IPS-15b (cell line): ENCODE measurements around the gene SRMS.
"Not testable (repeated sequence)": the region's sequence is repeated elsewhere in the genome, so short reads cannot be mapped to it uniquely, and the experiment has no call there.

ENCODE experiments used
- H3K27me3 ChIP-seq: one replicate; pipeline ENCODE4 v1.6.1; 2013; ENCODE audit warnings: low read length; ENCODE audit not compliant: control insufficient read depth, insufficient read depth
- H3K36me3 ChIP-seq: one replicate; pipeline ENCODE4 v1.6.1; 2013; ENCODE audit warnings: low read length; ENCODE audit not compliant: control insufficient read depth, insufficient read depth
- H3K4me1 ChIP-seq: one replicate; pipeline ENCODE4 v1.6.1; 2013; ENCODE audit warnings: mild to moderate bottlenecking, low read length; ENCODE audit not compliant: control insufficient read depth, insufficient read depth
- H3K4me3 ChIP-seq: one replicate; pipeline ENCODE4 v1.5.1; 2013; ENCODE audit warnings: low read depth, low read length
- H3K9ac ChIP-seq: one replicate; pipeline ENCODE4 v1.6.1; 2013; ENCODE audit warnings: low read depth, mild to moderate bottlenecking, low read length
- H3K9me3 ChIP-seq: one replicate; pipeline ENCODE4 v1.6.1; 2013; ENCODE audit warnings: mild to moderate bottlenecking, low read length; ENCODE audit not compliant: control insufficient read depth, insufficient read depth

SRMS gene

DNA sequence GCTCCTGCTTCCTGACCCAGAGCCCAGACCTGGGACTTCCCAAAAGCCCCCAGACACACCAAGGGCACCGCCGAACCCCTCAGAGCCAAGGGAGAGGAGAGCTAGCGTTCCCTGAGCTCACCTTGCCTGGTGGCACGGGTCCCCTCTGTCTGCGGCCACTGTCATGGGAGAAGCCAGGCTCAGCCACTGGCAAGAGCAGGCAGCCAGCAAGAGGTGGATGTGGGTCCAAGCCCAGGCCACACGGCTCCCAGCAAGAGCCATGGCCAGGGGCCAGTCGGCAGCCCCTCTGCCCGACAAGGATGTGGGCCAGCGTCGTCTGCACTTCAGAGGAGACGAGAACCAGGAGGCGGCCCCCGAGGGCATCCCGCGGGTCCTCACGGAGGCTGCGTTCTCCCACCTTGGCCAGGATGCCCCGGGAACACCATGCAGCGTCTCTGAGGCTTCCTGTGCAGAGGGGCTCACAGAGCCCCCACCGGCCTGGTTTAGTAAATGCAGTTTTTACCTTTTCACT is 29.1 kb downstream of the SRMS start:
- no peak overlapping the region for H3K9ac ChIP-seq
- peaks cover 17% of the 10 kb centered on the region for H3K36me3 ChIP-seq

DNA sequence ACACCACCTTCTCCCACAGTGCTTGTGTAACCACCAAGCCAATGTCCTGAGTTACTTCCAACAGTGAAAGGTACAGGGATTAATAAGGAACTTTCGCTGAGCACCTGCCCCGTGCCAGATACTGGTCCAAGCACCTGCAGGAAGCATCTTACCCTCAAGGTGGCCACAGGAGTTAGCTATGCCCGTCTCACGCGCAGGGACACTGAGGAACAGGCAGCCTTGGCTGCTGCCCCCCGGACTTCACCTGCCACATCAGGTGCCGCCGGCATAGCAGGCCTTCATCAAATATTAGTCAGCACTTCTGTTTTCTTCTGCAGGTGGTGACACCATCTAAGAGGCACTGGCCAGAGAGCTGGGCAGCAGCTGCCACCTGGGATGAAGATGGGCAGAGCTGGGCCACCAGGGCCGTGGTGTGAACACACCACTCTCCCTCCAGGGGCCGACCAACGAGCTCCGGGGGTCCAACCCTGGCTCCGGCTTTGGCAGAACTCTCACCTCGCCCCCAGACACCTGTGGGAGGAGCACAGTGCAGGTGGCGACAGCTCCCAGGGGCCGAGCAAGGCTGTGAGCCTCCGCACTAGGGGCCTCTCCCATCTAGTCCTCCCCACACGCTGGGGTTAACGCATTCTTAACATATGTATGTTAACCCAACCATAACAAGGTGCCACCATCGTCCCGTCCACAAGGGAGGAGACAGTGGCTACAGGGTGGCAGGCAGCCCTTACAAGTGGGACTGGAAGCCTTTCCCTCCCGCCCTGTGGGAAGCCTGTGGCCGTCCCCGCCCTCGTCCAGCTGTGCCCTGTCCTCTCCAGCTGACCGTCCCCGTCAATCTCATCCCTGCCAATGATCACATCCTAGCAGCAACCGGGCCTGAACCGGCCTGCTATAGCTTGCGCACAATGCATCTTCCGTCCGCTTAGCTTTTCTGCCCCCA is 29.9 kb downstream of the SRMS start:
- Histone ChIP-seq H3K27me3 (no peaks in the 10 kb centered on the region), H3K9ac (no peak overlapping the region), H3K9me3 (no peaks in the 10 kb centered on the region), H3K4me1 (no peaks in the 10 kb centered on the region), H3K4me3 (no peak overlapping the region), H3K36me3 (peaks cover 12% of the 10 kb centered on the region)

More for the DNA sequence above, 29.1 kb downstream of the SRMS start:
- Histone ChIP-seq H3K4me3 (no peak overlapping the region), H3K27me3 (no peaks in the 10 kb centered on the region), H3K4me1 (no peaks in the 10 kb centered on the region), H3K9me3 (no peaks in the 10 kb centered on the region)

DNA sequence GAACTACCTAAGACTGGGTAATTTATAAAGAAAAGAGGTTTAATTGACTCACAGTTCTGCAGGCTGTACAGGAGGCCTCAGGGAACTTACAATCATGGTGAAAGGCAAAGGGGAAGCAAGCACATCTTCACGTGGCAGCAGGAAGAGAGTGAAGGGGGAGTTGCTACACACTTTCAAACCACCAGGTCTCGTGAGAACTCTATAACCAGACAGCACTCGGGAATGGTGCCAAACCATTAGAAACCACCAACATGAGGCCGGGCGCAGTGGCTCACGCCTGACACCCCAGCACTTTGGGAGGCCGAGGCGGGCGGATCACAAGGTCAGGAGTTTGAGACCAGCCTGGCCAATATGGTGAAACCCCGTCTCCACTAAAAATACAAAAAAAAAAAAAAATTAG is 33.0 kb downstream of the SRMS start:
- not testable (repeated sequence) for H3K27me3 ChIP-seq, H3K9me3 ChIP-seq, H3K4me1 ChIP-seq, H3K4me3 ChIP-seq, H3K36me3 ChIP-seq, H3K9ac ChIP-seq

DNA sequence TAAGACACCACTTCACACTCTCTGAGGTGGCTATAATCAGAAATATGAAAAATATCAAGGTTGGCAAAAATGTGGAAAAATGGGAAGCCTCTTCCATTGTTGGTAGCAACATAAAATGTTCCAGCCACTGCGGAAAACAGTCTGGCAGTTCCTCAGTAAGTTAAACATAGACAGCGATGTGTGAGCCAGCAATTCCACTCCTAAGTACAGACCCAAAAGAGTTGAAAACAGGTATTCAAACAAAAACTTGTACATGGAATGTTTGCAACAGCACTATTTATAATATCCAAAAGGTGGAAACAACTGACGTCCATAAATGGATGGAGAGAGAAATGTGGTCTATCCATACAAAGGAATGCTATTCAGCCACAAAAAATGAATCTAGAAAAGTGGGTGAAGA is 34.3 kb downstream of the SRMS start:
- no peaks in the 10 kb centered on the region for H3K27me3 ChIP-seq
- H3K9me3 ChIP-seq: no peaks in the 10 kb centered on the region
- no peak overlapping the region for H3K9ac ChIP-seq
- H3K4me1 ChIP-seq: no peaks in the 10 kb centered on the region
- no peaks in the 10 kb centered on the region for H3K36me3 ChIP-seq
- no peak overlapping the region for H3K4me3 ChIP-seq

DNA sequence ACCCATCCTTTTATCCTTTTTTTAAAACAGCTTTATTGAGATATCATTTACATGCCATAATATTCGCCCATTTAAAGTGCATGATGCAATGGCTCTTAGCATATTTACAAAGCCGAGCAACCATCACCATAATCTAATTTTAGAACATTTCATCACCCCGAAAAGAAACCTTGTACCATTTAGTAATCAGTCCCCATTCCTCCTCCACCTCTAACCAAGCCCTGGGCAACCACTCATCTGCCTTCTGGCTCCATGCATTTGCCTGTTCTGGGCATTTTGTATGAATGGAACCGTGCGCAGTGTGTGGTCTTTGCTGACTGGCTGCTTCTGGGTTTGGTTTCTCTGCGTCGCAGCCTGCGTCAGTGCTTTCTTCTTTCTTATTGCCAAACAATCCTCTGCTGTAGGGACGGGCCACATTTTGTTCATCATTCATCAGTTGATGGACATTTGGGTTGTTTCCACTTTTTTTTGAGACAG is 38.4 kb downstream of the SRMS start:
- H3K9ac ChIP-seq: no peak overlapping the region
- no peaks in the 10 kb centered on the region for H3K4me1 ChIP-seq
- H3K36me3 ChIP-seq: no peaks in the 10 kb centered on the region
- H3K4me3 ChIP-seq: no peak overlapping the region
- H3K27me3 ChIP-seq: peaks cover 4% of the 10 kb centered on the region
- H3K9me3 ChIP-seq: no peaks in the 10 kb centered on the region

DNA sequence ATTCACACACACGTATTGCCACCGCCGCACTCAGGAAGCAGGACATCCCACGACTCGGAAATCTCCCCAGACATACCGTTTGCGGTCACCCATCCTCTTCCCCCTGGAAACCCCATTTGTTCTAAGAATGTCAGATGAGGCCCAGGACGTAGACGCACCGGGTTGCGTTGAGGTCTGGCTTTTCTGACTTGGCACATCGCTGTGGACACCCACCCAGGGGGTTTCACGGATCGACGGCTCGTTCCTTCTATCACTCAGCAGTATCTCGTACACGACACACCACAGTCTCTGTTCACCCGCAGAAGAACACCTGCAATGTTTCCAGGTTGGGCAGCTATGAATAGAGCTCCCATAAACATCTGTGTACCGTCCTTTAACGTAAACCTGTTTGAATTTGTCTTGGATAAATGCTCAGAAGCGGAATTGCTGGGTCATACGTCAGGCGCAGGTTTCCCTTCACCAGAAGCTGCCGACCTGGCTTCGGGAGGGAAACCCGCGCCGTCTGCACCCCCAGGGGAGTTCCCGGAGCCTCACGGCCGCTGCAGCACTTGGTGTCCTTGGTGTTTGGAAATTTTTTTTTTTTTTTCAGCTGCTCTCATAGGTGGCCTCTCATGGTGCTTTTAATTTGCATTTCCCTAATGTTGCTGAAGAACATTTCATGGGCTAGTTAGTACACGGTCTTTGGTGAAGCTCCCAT is 39.3 kb downstream of the SRMS start:
- Histone ChIP-seq H3K36me3 (no peaks in the 10 kb centered on the region), H3K4me1 (no peaks in the 10 kb centered on the region), H3K9ac (no peak overlapping the region), H3K27me3 (peaks cover 4% of the 10 kb centered on the region), H3K4me3 (no peak overlapping the region), H3K9me3 (no peaks in the 10 kb centered on the region)

DNA sequence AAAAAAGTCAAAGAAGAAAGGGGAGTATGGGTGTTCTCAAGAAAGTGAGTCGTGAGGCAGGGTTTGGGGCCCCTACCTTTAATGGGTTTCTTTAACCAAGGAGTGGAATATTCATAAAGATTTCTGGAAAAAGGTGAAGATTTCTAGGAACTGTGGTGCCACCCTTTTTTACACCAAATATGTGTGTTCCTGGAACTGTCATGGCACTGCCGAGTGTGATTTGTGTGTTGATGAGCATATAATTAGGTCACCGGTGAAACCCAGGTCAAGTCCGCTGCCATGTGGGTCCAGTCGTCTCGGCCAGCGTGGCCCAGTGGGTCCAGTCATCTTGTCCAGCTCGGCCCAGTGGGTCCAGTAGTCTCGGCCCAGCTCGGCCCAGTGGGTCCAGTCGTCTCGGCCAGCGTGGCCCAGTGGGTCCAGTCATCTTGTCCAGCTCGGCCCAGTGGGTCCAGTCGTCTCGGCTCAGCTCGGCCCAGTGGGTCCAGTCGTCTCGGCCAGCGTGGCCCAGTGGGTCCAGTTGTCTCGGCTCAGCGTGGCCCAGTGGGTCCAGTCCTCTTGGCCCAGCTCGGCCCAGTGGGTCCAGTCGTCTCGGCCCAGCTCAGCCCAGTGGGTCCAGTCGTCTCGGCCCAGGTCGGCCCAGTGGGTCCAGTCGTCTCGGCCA is 40.3 kb downstream of the SRMS start:
- Histone ChIP-seq H3K4me1 (no peaks in the 10 kb centered on the region), H3K36me3 (no peaks in the 10 kb centered on the region), H3K9me3 (no peaks in the 10 kb centered on the region), H3K4me3 (no peak overlapping the region), H3K9ac (no peak overlapping the region), H3K27me3 (peaks cover 4% of the 10 kb centered on the region)

DNA sequence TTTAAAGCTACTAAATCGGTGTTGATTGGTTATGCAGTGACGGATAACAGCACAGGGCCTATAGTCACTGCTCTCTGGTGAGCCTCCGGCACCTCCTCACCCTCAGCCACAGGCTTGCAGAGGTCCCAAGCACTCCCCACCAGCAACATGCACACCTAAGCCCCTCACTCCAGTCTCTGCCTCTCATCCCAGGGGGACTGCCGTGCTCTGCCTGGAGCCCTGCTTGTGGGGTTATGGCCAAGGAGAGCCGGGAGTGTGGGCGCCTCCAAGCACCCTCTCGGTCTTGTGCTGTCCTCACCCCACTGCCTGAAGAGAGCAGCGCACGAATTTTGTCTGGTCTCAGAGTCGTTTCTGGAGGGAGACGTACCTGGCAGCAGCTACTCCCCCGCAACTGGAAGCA is 41.8 kb downstream of the SRMS start:
- Histone ChIP-seq H3K9ac (no peak overlapping the region), H3K4me1 (no peaks in the 10 kb centered on the region), H3K36me3 (no peaks in the 10 kb centered on the region), H3K9me3 (no peaks in the 10 kb centered on the region), H3K27me3 (peaks cover 7% of the 10 kb centered on the region), H3K4me3 (no peak overlapping the region)

DNA sequence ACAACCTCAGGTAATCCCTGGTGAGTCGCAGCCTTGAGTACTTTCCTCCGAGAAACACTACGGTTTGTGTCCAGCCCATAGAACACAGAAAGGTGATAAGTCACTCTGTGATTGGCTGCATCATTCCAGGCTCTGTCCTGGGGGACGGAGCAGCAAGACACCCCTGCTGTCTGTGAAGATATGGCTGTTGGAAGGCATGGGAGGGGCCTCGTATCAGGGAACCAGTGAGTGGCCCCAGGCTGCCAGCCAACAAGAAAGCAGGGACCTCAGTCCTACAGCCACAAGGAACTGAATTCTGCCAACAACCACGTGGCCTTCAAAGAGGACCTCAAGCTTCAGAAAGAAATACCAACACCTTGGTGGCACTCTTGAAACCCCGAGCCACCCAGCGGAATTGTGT is 42.3 kb downstream of the SRMS start:
- H3K9ac ChIP-seq: no peak overlapping the region
- H3K4me1 ChIP-seq: no peaks in the 10 kb centered on the region
- H3K27me3 ChIP-seq: peaks cover 7% of the 10 kb centered on the region
- no peaks in the 10 kb centered on the region for H3K9me3 ChIP-seq
- no peak overlapping the region for H3K4me3 ChIP-seq
- H3K36me3 ChIP-seq: no peaks in the 10 kb centered on the region

DNA sequence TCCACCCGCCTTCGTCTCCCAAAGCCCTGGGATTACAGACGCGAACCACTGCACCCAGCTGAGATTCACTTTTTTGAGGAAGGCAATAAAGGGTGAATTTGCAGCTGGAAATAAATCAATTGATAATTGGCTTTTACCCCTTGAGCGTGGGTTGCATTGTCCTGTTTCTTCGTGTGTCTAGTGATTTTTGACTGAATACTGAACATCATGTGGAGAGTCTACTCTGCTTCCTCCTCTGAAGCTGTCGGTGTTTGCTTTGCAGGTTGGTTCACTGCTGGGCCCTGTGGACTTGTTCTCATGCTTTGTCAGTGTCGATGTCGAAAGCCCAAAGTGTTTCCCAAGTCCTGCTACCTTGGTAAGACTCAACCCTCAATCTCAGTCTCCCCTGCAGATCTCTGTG is 42.9 kb downstream of the SRMS start:
- Histone ChIP-seq H3K9ac (no peak overlapping the region), H3K27me3 (peaks cover 9% of the 10 kb centered on the region), H3K4me1 (no peaks in the 10 kb centered on the region), H3K9me3 (no peaks in the 10 kb centered on the region), H3K36me3 (no peaks in the 10 kb centered on the region), H3K4me3 (no peak overlapping the region)

DNA sequence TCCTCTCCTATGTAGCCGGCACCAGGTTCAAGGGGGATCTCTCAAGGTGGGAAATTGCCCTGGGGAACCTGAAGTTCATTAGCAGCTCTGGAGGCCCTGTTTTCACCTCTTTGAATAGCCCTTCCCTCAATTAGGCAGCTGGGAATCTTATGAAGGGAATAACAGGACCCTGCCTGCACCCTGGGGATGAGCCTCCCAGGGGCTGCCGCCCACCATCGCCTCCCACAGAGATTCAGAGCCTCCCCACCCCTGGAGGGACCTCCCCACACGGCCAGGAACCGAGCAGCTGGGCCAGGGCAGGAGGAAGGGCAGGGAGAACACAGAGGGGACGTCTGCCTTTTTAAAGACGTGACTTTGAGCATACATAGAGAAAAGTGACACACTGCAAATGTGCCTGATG is 44.0 kb downstream of the SRMS start:
- Histone ChIP-seq H3K36me3 (no peaks in the 10 kb centered on the region), H3K4me3 (no peak overlapping the region), H3K9me3 (no peaks in the 10 kb centered on the region), H3K9ac (no peak overlapping the region), H3K4me1 (no peaks in the 10 kb centered on the region), H3K27me3 (peaks cover 9% of the 10 kb centered on the region)
